Mucosa of rectum (tissue), 2 donors: ENCODE data around the gene SERPINB6.
"Not testable (repeated sequence)": the region's sequence is repeated elsewhere in the genome, so short reads cannot be mapped to it uniquely, and the experiment has no call there.

ENCODE experiments used
- H3K27ac ChIP-seq, 2 donors: one replicate each; pipeline ENCODE4 v1.7.0; 2013; ENCODE audit warnings: inconsistent platforms in 2 of 2, low read depth in 2 of 2, low read length in 2 of 2
- H3K27me3 ChIP-seq, 2 donors: one replicate each; pipeline ENCODE4 v1.7.0; 2013; ENCODE audit warnings: low read length in 2 of 2; ENCODE audit not compliant: control insufficient read depth in 2 of 2, insufficient read depth in 2 of 2
- H3K36me3 ChIP-seq, 2 donors: one replicate each; pipeline ENCODE4 v1.7.0; 2013; ENCODE audit warnings: low read length in 2 of 2; ENCODE audit not compliant: control insufficient read depth in 2 of 2, insufficient read depth in 2 of 2
- H3K4me1 ChIP-seq, 2 donors: one replicate each; pipeline ENCODE4 v1.7.0; 2013; ENCODE audit warnings: low read length in 2 of 2, mild to moderate bottlenecking in 1 of 2; ENCODE audit not compliant: control insufficient read depth in 2 of 2, insufficient read depth in 2 of 2
- H3K4me3 ChIP-seq, 2 donors: one replicate each; pipeline ENCODE4 v1.7.0; 2013; ENCODE audit warnings: low read length in 2 of 2
- H3K9ac ChIP-seq, 2 donors: one replicate each; pipeline ENCODE4 v1.7.0; 2013; ENCODE audit warnings: low read length in 2 of 2, low read depth in 1 of 2, mild to moderate bottlenecking in 1 of 2
- H3K9me3 ChIP-seq, 2 donors: one replicate each; pipeline ENCODE4 v1.7.0; 2013; ENCODE audit warnings: low read length in 2 of 2; ENCODE audit not compliant: control insufficient read depth in 2 of 2
- donor health status: healthy.
- donor health status: Normal muscosa, but diverticular disease.

SERPINB6 gene

DNA sequence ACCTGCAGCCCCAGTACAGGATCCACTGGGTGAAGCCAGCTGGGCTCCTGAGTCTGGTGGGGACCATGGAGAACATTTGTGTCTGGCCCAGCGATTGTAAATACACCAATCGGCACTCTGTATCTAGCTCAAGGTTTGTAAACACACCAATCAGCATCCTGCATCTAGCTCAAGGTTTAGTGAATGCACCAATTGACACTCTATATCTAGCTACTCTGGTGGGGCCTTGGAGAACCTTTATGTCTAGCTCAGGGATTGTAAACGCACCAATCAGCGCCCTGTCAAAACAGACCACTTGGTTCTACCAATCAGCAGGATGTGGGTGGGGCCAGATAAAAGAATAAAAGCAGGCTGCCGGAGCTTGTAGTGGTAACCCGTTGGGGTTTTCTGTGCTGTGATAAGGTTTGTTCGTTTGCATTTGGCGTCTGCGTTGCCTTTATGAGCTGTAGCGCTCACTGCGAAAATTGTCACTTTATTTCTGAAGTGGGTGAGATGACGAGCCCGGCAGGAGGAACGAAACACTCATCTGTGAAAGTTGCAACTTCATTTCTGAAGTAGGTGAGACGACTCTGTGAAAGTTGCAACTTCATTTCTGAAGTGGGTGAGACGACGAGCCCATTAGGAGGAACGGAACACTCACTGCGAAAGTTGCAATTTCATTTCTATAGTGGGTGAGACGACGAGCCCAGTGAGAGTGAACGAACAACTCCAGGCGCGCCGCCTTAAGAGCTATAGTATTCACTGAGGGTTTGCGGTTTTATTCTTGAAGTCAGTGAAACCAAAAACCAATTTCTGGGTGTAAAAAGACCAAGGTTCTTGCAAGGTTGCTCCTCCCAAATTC, 31.1 kb downstream of the SERPINB6 start:
- Histone ChIP-seq H3K9ac (no peak overlapping the region), H3K27me3 (no peaks in the 10 kb centered on the region), H3K36me3 (no peaks in the 10 kb centered on the region), H3K9me3 (no peaks in the 10 kb centered on the region), H3K4me1 (peaks cover 4 to 5% of the 10 kb centered on the region in 2 donors), H3K4me3 (peak overlapping the region in 1 of 2 donors; percentile 32), H3K27ac (peak overlapping the region in 1 of 2 donors; percentile 11)

- Histone ChIP-seq H3K27me3 (no peaks in the 10 kb centered on the region), H3K27ac (no peak overlapping the region), H3K4me3 (no peak overlapping the region), H3K9me3 (no peaks in the 10 kb centered on the region), H3K9ac (no peak overlapping the region), H3K4me1 (peaks cover 4 to 5% of the 10 kb centered on the region in 2 donors), H3K36me3 (no peaks in the 10 kb centered on the region)
Measured at GRCh38 chr6:2939315-2940009, 31.9 kb downstream of the SERPINB6 start.

DNA sequence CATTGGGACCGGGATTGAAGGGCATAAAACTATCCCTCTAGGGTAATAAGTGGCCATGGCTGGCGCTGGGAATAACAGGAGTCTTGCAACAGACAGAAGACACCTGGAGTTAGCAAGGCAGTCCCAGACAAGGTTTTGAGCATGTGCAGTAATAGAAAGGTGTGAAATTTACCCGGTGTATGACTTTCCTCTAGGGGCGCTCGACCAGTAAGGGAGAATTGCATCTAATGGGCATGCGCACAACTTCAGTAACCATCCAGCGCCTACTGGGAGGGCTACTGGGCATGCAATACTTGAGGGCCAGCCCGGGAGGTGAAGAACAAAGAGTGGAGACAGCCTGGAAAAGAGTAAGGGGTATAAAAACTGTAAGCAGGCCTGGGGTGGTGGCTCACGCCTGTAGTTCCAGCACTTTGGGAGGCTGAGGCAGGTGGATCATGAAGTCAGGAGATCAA, 32.7 kb downstream of the SERPINB6 start:
- Histone ChIP-seq H3K4me3 (no peak overlapping the region), H3K9me3 (no peaks in the 10 kb centered on the region), H3K27ac (no peak overlapping the region), H3K9ac (no peak overlapping the region), H3K36me3 (no peaks in the 10 kb centered on the region), H3K27me3 (no peaks in the 10 kb centered on the region), H3K4me1 (peaks cover 4 to 5% of the 10 kb centered on the region in 2 donors)

DNA sequence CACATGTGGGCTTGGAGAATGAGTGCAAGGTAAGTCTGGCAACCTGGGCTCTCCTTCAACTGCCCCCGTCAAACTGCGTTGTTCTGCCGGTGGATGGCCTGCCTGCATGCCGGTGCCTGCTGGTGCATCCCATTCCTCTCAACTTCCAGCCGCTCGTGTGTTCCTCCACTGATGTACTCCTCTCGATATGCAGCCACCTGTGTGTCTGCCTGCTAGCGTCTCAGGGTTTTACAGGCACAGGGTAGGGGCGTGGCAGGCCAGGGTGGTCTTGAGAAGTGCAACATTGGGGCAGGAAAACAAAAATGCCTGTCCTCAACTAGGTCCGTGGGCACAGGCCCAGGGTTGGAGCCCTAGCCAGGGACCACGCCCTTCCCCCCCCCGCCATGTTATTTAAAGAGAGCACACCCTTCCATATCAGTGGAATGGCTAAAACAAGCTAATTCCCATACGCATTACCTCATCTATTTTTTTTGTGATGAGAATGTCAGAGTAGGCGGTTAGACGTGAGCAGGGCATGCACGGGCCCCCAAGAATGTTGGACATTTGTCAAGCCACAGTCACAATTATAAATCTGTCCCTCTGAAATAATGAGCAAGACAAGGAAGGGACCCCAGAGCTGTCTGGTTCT, 33.2 kb downstream of the SERPINB6 start:
- Histone ChIP-seq H3K9me3 (no peaks in the 10 kb centered on the region), H3K27ac (no peak overlapping the region), H3K27me3 (no peaks in the 10 kb centered on the region), H3K36me3 (no peaks in the 10 kb centered on the region), H3K4me1 (peaks cover 4 to 5% of the 10 kb centered on the region in 2 donors), H3K9ac (no peak overlapping the region), H3K4me3 (no peak overlapping the region)

- H3K36me3 ChIP-seq, result no peaks in the 10 kb centered on the region
- H3K4me1 ChIP-seq, result peaks cover 1 to 2% of the 10 kb centered on the region in 2 donors
- H3K4me3 ChIP-seq, result no peak overlapping the region
- no peaks in the 10 kb centered on the region for H3K9me3 ChIP-seq
- no peaks in the 10 kb centered on the region for H3K27me3 ChIP-seq
- H3K9ac ChIP-seq, result no peak overlapping the region
- no peak overlapping the region for H3K27ac ChIP-seq
Measured at GRCh38 chr6:2937627-2938003, 33.8 kb downstream of the SERPINB6 start.

DNA sequence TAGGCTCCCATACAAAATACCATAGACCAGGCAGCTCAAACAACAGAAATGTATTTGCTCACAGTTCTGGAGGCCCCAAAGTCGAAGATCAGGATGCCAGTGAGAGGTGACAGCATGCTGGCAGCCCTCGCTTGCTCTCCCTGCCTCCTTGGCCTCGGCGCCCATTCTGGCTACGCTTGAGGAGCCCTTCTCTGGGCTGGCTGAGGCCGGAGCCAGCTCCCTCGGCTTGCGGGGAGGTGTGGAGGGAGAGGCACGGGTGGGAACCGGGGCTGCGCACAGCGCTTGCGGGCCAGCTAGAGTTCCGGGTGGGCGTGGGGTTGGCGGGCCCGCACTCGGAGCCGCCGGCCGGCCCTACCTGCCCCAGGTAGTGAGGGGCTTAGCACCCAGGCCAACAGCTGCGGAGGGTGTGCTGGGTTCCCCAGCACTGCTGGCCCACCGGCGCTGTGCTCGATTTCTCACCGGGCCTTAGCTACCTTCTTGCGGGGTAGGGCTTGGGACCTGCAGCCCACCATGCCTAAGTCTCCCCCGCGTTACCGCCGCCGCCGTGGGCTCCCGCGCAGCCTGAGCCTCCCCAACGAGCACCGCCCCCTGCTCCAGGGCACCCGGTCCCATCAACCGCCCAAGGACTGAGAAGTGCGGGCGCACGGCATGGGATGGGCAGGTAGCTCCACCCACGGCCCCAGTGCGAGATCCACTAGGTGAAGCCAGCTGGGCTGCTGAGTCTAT, 35.6 kb downstream of the SERPINB6 start:
- H3K36me3 ChIP-seq, result no peaks in the 10 kb centered on the region
- H3K9me3 ChIP-seq, result no peaks in the 10 kb centered on the region
- no peak overlapping the region for H3K27ac ChIP-seq
- H3K27me3 ChIP-seq, result no peaks in the 10 kb centered on the region
- no peak overlapping the region for H3K4me3 ChIP-seq
- peaks cover 3 to 4% of the 10 kb centered on the region in 2 donors for H3K4me1 ChIP-seq
- no peak overlapping the region for H3K9ac ChIP-seq

GRCh38 chr6:2934057-2934456, 37.3 kb downstream of the SERPINB6 start:
- no peaks in the 10 kb centered on the region for H3K9me3 ChIP-seq
- H3K27ac ChIP-seq, result no peak overlapping the region
- no peaks in the 10 kb centered on the region for H3K36me3 ChIP-seq
- no peak overlapping the region for H3K4me3 ChIP-seq
- peaks cover 3 to 4% of the 10 kb centered on the region in 2 donors for H3K4me1 ChIP-seq
- H3K27me3 ChIP-seq, result no peaks in the 10 kb centered on the region
- no peak overlapping the region for H3K9ac ChIP-seq

- not testable (repeated sequence) for H3K9ac ChIP-seq, H3K4me1 ChIP-seq, H3K36me3 ChIP-seq, H3K9me3 ChIP-seq, H3K4me3 ChIP-seq, H3K27me3 ChIP-seq, H3K27ac ChIP-seq
Measured at GRCh38 chr6:2932911-2933310, 38.5 kb downstream of the SERPINB6 start.

GRCh38 chr6:2931970-2932748, 39.2 kb downstream of the SERPINB6 start:
- Histone ChIP-seq H3K27ac (no peak overlapping the region), H3K9ac (peak overlapping the region; percentile 29 to 48), H3K4me3 (peak overlapping the region; percentile 67 to 69)

More at GRCh38 chr6:2931970-2932748, 39.2 kb downstream of the SERPINB6 start:
- Histone ChIP-seq H3K36me3 (no peaks in the 10 kb centered on the region), H3K27me3 (no peaks in the 10 kb centered on the region), H3K9me3 (no peaks in the 10 kb centered on the region), H3K4me1 (peaks cover 3 to 4% of the 10 kb centered on the region in 2 donors)
